ENCODE measurements around the gene MYO18B. TPM values are rescaled to one million over a fixed set of nuclear protein-coding genes. Genes with fewer than 3 reads are reported as not detected.

Gene MYO18B
- total and polyA plus RNA-seq, 2 donors (not counting 1 experiment from before 2014, with no cell fraction given), result 0.15 TPM; not detected in 1

DNA sequence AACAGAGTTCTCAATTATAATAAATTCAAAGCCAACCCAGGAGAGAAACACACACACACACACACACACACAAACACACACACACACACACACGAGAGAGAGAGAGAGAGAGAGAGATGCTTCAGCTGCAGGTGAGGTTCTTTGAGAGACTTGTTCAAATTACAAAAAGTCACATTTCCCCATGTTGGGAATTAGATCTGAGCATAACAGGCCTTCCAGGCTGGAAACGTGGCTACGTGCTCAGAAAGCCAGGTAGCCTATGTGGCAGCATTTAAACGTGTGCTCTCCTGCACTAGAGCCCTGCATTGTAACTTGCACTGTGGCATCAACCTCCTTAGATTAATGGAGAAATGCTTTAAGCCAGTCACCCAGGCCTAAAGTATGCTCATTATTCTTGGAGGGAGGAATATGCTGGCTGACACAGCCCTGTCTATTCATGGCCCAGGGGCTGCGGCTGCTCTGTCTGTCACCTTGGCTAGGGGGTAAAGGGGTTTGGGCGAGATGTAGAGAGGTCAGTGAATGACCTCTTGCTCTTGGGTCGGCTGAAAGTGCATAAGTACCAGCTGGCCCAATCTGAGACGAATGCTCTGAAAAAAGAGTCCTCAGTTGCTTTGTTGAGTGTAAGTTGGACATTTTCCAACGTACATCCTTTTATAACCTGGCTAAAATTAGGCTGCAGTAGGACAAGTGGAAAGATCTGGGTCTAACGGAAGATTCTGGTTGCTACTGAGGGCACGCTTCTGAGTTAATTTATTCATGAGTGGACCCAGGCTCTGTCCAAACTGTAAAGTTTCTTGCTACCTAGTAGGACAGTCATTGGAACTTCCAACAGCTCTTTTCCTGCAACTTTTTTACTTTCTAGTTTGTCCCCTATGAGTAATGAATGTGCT is 256.1 kb downstream of the MYO18B start:
- no peak overlapping the region for H3K27ac Mint-ChIP-seq
- CTCF ChIA-PET, result no interaction called here

More for the DNA sequence above, 256.1 kb downstream of the MYO18B start:
- DNase-seq (no peak), ATAC-seq (ENCODE audit: low read depth) (no peak)
- Histone ChIP-seq H3K9ac (ENCODE audit: low read length) (no peak overlapping the region), H3K27me3 (replicated peaks in 1 of 4; ENCODE audit: control extremely low read depth in 1 of 4, control insufficient read depth in 3 of 4, insufficient read depth in 4 of 4, low read length in 3 of 4) (peaks cover 0 to 2% (median 0%) of the 10 kb centered on the region in 4 experiments), H3K4me3 (ENCODE audit: control extremely low read depth in 1 of 5, extremely low read depth in 1 of 5, insufficient read depth in 1 of 5, low read depth in 2 of 5, low read length in 4 of 5) (no peak overlapping the region), H4K20me1 (ENCODE audit: control insufficient read depth, insufficient read depth, low read length, poor library complexity, severe bottlenecking) (no peaks in the 10 kb centered on the region), H3K79me2 (ENCODE audit: control insufficient read depth, insufficient read depth, low read length) (no peaks in the 10 kb centered on the region), H3K36me3 (replicated peaks in 1 of 2; ENCODE audit: control extremely low read depth in 1 of 2, control insufficient read depth in 1 of 2, extremely low read depth in 1 of 2, insufficient read depth in 2 of 2, low read length in 1 of 2) (no peaks in the 10 kb centered on the region), H2AFZ (ENCODE audit: insufficient read depth, low read depth, low read length, poor library complexity, severe bottlenecking) (no peak overlapping the region), H3K27ac (ENCODE audit: low read length in 2 of 2) (no peak overlapping the region), H3K4me2 (replicated peaks; ENCODE audit: low read depth, low read length, poor library complexity, severe bottlenecking) (no peak overlapping the region), H3K4me1 (ENCODE audit: control insufficient read depth in 2 of 2, insufficient read depth in 2 of 2, low read length in 2 of 2) (peaks cover 0 to 4% of the 10 kb centered on the region in 2 donors), H3K9me3 (ENCODE audit: control extremely low read depth in 1 of 3, control insufficient read depth in 2 of 3, insufficient read depth in 1 of 3, low read length in 2 of 3) (no peaks in the 10 kb centered on the region)
- POLR2A ChIA-PET, result interaction anchor here (0.7 kb wide), 1 partner anchor 445 kb away, joined by 3 read pairs; no protein-coding TSS in a partner anchor
- 85% methylated on average over 8 of the region's 11 CpGs for WGBS (ENCODE audit: insufficient coverage)
- no peaks in the 10 kb centered on the region for H3K9me3 Mint-ChIP-seq (ENCODE audit: insufficient read depth)
- H3K4me1 Mint-ChIP-seq, result peaks cover 6% of the 10 kb centered on the region
- H3K27me3 Mint-ChIP-seq, result peaks cover 13% of the 10 kb centered on the region
- intact Hi-C loops (cut with micrococcal nuclease), result no loop called here
- no peak overlapping the region for H3K4me3 Mint-ChIP-seq
- no peak for TF ChIP-seq EZH2 (IDR thresholded peaks at IDR 0.05; ENCODE audit: borderline replicate concordance, insufficient read depth, low read depth, low read length, poor library complexity, severe bottlenecking)
- TF ChIP-seq, protein P1, sequence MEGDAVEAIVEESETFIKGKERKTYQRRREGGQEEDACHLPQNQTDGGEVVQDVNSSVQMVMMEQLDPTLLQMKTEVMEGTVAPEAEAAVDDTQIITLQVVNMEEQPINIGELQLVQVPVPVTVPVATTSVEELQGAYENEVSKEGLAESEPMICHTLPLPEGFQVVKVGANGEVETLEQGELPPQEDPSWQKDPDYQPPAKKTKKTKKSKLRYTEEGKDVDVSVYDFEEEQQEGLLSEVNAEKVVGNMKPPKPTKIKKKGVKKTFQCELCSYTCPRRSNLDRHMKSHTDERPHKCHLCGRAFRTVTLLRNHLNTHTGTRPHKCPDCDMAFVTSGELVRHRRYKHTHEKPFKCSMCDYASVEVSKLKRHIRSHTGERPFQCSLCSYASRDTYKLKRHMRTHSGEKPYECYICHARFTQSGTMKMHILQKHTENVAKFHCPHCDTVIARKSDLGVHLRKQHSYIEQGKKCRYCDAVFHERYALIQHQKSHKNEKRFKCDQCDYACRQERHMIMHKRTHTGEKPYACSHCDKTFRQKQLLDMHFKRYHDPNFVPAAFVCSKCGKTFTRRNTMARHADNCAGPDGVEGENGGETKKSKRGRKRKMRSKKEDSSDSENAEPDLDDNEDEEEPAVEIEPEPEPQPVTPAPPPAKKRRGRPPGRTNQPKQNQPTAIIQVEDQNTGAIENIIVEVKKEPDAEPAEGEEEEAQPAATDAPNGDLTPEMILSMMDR (IDR thresholded peaks at IDR 0.05), result no peak
